ENCODE results near the gene NRXN3. TPM values are rescaled to one million over a fixed set of nuclear protein-coding genes. Genes with fewer than 3 reads are reported as not detected.

Gene NRXN3
- total and polyA plus RNA-seq, 5 donors from 2014 or later = not detected

DNA sequence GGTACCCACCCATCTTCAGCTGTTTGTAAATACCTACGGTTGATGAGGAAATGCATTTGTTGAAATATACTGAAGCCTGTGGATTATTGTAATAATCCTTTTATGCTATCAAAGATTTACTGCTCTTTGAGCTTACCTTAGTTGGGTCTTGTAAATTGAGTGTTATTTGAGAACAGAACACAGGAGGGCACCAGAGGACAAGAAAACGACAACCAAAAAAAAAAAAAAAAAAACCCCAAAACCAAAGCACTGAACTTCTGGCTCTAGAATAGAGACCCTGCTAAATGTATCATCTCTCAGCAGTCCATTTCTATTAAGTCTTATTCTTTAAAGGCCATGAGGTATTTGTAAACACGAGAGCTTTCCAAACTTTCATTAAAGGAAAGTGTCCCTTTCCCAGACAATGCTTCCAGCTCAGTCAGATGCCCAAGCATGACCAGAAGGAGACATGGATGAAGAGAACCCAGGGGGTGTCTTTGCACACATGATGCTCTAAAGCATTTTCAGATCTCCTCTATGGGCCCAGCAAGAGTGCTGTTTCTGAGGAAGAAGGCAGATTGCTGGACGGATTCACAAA lies 763.9 kb downstream of the NRXN3 start:
- H3K36me3 Mint-ChIP-seq = no peaks in the 10 kb centered on the region
- H3K27ac ChIP-seq (ENCODE audit: insufficient read depth, low read length, poor library complexity, severe bottlenecking) = no peak overlapping the region
- peaks cover 8% of the 10 kb centered on the region for H3K27me3 Mint-ChIP-seq
- no peaks in the 10 kb centered on the region for H3K36me3 ChIP-seq (ENCODE audit: control insufficient read depth, insufficient read depth, low read length)
- H3K27me3 ChIP-seq (ENCODE audit: control insufficient read depth, insufficient read depth, low read length) = no peaks in the 10 kb centered on the region
- H3K4me3 ChIP-seq (ENCODE audit: low read depth, low read length) = no peak overlapping the region
- H3K4me1 ChIP-seq (ENCODE audit: control insufficient read depth, insufficient read depth, low read length, poor library complexity, severe bottlenecking) = no peaks in the 10 kb centered on the region
- no peak overlapping the region for H3K4me3 Mint-ChIP-seq
- no peak overlapping the region for H3K27ac Mint-ChIP-seq
- H3K9me3 Mint-ChIP-seq = peaks cover 0 to 3% (median 0%) of the 10 kb centered on the region in 7 donors
- no peaks in the 10 kb centered on the region for H3K4me1 Mint-ChIP-seq
- ATAC-seq (ENCODE audit: low read depth in 2 of 2) (no peak), DNase-seq (peak in 1 of 3 donors; percentile 35)
- no peaks in the 10 kb centered on the region for H3K9me3 ChIP-seq (ENCODE audit: control insufficient read depth in 2 of 2, low read length in 2 of 2)

DNA sequence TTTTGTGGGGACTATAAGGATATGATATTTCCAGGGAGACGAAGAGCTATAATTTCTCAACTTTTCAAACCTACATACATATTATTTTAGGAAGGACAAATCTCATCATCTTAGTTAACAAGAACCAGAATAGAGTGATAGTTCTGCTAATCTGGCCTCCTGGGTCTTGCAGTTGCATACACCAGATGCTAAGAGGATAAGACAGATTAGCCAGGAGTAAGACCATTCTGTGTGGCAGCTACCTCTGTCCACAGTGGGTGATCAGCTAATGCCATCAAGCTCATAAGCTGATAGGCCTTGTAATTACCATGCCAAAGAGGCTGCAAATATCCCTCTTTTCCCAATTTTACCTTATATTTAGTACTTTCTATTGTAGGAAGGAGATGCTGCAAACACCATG lies 776.8 kb downstream of the NRXN3 start:
- ATAC-seq (ENCODE audit: low read depth in 2 of 2) (no peak), DNase-seq (no peak)
- H3K27ac ChIP-seq (ENCODE audit: insufficient read depth, low read length, poor library complexity, severe bottlenecking) = no peak overlapping the region
- Mint-ChIP-seq H3K4me1 (no peaks in the 10 kb centered on the region), H3K27ac (no peak overlapping the region), H3K9me3 (no peaks in the 10 kb centered on the region), H3K36me3 (no peaks in the 10 kb centered on the region), H3K4me3 (no peak overlapping the region), H3K27me3 (no peaks in the 10 kb centered on the region)
- H3K9me3 ChIP-seq (ENCODE audit: control insufficient read depth in 2 of 2, low read length in 2 of 2) = no peaks in the 10 kb centered on the region
- no peaks in the 10 kb centered on the region for H3K27me3 ChIP-seq (ENCODE audit: control insufficient read depth, insufficient read depth, low read length)
- no peaks in the 10 kb centered on the region for H3K36me3 ChIP-seq (ENCODE audit: control insufficient read depth, insufficient read depth, low read length)
- H3K4me1 ChIP-seq (ENCODE audit: control insufficient read depth, insufficient read depth, low read length, poor library complexity, severe bottlenecking) = no peaks in the 10 kb centered on the region
- H3K4me3 ChIP-seq (ENCODE audit: low read depth, low read length) = no peak overlapping the region

DNA sequence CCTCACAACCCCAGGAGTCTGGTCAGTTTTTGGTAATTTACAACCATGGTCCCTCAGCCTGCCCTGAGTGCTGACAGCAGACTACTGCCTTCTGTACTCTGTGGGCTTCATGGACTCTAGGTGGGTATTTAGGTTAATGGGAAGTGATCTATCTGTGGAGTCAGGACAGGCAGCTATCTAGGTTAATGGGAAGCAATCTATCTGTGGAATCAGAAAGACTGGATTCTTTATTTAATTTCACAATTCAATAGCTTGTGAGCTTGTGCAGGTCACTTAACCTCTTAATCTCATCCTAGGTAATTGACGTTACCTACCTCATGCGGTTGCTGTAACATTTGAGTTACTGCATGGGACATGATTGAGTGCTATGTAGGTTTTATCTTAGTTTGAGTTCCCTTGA lies 777.5 kb downstream of the NRXN3 start:
- Mint-ChIP-seq H3K27me3 (no peaks in the 10 kb centered on the region), H3K4me1 (no peaks in the 10 kb centered on the region), H3K9me3 (no peaks in the 10 kb centered on the region), H3K4me3 (no peak overlapping the region), H3K36me3 (no peaks in the 10 kb centered on the region), H3K27ac (no peak overlapping the region)
- no peak overlapping the region for H3K4me3 ChIP-seq (ENCODE audit: low read depth, low read length)
- no peaks in the 10 kb centered on the region for H3K4me1 ChIP-seq (ENCODE audit: control insufficient read depth, insufficient read depth, low read length, poor library complexity, severe bottlenecking)
- no peaks in the 10 kb centered on the region for H3K36me3 ChIP-seq (ENCODE audit: control insufficient read depth, insufficient read depth, low read length)
- DNase-seq = no peak
- no peak for ATAC-seq (ENCODE audit: low read depth in 2 of 2)
- no peaks in the 10 kb centered on the region for H3K9me3 ChIP-seq (ENCODE audit: control insufficient read depth in 2 of 2, low read length in 2 of 2)
- H3K27me3 ChIP-seq (ENCODE audit: control insufficient read depth, insufficient read depth, low read length) = no peaks in the 10 kb centered on the region
- H3K27ac ChIP-seq (ENCODE audit: insufficient read depth, low read length, poor library complexity, severe bottlenecking) = no peak overlapping the region

DNA sequence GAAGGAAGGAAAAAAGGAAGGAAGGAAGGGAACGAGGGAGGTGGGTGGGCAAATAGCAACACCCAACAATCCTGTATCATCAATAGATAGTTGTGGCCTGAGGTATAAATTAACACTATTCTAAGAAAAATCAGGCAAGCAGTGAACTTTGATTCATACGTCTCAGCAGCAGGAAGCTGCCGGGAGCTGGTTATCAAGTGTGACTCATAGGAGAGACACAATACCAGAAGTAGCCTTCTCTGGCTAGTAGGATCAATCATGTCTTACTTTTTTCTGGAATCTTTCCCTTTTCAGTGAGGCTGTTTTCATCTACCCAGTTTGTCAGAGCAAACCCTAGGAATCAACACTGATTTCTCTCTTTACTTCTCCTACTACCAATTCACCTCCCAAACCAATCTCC lies 780.5 kb downstream of the NRXN3 start:
- no peaks in the 10 kb centered on the region for H3K4me1 ChIP-seq (ENCODE audit: control insufficient read depth, insufficient read depth, low read length, poor library complexity, severe bottlenecking)
- H3K9me3 ChIP-seq (ENCODE audit: control insufficient read depth in 2 of 2, low read length in 2 of 2) = no peaks in the 10 kb centered on the region
- Mint-ChIP-seq H3K4me1 (no peaks in the 10 kb centered on the region), H3K36me3 (no peaks in the 10 kb centered on the region), H3K9me3 (no peaks in the 10 kb centered on the region), H3K27me3 (no peaks in the 10 kb centered on the region), H3K4me3 (no peak overlapping the region), H3K27ac (no peak overlapping the region)
- ATAC-seq (ENCODE audit: low read depth in 2 of 2) (no peak), DNase-seq (no peak)
- no peak overlapping the region for H3K4me3 ChIP-seq (ENCODE audit: low read depth, low read length)
- no peaks in the 10 kb centered on the region for H3K27me3 ChIP-seq (ENCODE audit: control insufficient read depth, insufficient read depth, low read length)
- H3K36me3 ChIP-seq (ENCODE audit: control insufficient read depth, insufficient read depth, low read length) = no peaks in the 10 kb centered on the region
- H3K27ac ChIP-seq (ENCODE audit: insufficient read depth, low read length, poor library complexity, severe bottlenecking) = no peak overlapping the region

DNA sequence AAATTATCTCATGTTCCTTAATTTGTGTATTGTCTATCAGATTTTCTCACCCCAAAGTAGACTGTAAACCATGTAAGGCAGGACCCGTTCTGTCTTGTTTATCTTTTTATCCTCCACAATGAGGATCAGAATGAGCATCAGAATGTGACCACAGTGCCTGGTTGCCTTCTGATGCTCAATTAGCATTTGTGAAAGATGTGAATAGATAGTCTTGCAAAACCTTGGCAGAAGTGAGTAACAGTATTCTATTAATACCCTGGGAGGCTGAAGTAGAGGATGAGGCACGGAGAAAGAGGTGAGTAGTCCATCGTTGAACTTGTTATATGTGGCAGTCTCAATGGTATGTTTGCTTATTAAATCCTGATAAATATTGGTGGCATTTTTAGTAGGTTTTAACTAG lies 781.4 kb downstream of the NRXN3 start:
- Mint-ChIP-seq H3K27ac (no peak overlapping the region), H3K27me3 (no peaks in the 10 kb centered on the region), H3K4me1 (no peaks in the 10 kb centered on the region), H3K9me3 (peaks cover 0 to 2% (median 0%) of the 10 kb centered on the region in 7 donors), H3K4me3 (no peak overlapping the region), H3K36me3 (no peaks in the 10 kb centered on the region)
- Histone ChIP-seq H3K36me3 (ENCODE audit: control insufficient read depth, insufficient read depth, low read length) (no peaks in the 10 kb centered on the region), H3K9me3 (ENCODE audit: control insufficient read depth in 2 of 2, low read length in 2 of 2) (no peaks in the 10 kb centered on the region), H3K27me3 (ENCODE audit: control insufficient read depth, insufficient read depth, low read length) (no peaks in the 10 kb centered on the region), H3K27ac (ENCODE audit: insufficient read depth, low read length, poor library complexity, severe bottlenecking) (no peak overlapping the region), H3K4me1 (ENCODE audit: control insufficient read depth, insufficient read depth, low read length, poor library complexity, severe bottlenecking) (no peaks in the 10 kb centered on the region), H3K4me3 (ENCODE audit: low read depth, low read length) (no peak overlapping the region)
- ATAC-seq (ENCODE audit: low read depth in 2 of 2) (no peak), DNase-seq (no peak)

DNA sequence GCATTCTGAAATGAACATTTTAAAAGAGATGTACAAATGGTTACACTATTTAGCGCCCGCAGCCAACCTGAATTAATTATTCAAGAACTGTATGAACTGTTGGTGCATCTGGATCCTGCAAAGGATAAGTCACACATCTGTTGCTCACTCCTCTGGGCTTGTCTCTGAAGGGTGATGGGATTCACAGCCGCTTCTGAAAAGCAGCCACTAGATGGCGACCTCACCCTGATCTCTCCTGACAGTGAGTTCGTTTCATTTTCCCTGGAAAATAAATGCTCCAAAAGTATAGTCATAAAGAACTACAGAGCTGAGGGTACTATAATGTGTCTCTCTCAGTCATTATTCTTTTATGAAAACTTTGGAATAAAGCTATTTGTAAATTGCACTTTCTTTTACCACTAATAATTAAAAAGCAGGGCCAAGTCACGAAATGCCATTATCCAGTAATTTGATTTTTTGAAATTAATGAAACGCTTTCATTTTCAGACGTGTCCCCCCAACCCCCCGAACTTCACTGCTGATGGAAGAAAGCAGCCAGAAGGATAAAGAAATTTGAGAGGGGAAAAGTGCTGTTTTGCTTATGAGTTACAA lies 789.6 kb downstream of the NRXN3 start:
- Mint-ChIP-seq H3K4me3 (no peak overlapping the region), H3K9me3 (peaks cover 0 to 2% (median 0%) of the 10 kb centered on the region in 7 donors), H3K27ac (no peak overlapping the region), H3K4me1 (no peaks in the 10 kb centered on the region), H3K27me3 (no peaks in the 10 kb centered on the region), H3K36me3 (no peaks in the 10 kb centered on the region)
- Histone ChIP-seq H3K4me3 (ENCODE audit: low read depth, low read length) (no peak overlapping the region), H3K27me3 (ENCODE audit: control insufficient read depth, insufficient read depth, low read length) (no peaks in the 10 kb centered on the region), H3K9me3 (ENCODE audit: control insufficient read depth in 2 of 2, low read length in 2 of 2) (no peaks in the 10 kb centered on the region), H3K36me3 (ENCODE audit: control insufficient read depth, insufficient read depth, low read length) (no peaks in the 10 kb centered on the region), H3K27ac (ENCODE audit: insufficient read depth, low read length, poor library complexity, severe bottlenecking) (no peak overlapping the region), H3K4me1 (ENCODE audit: control insufficient read depth, insufficient read depth, low read length, poor library complexity, severe bottlenecking) (no peaks in the 10 kb centered on the region)
- DNase-seq (peak; percentile 11 to 41 (median 13)), ATAC-seq (ENCODE audit: low read depth in 2 of 2) (no peak)

DNA sequence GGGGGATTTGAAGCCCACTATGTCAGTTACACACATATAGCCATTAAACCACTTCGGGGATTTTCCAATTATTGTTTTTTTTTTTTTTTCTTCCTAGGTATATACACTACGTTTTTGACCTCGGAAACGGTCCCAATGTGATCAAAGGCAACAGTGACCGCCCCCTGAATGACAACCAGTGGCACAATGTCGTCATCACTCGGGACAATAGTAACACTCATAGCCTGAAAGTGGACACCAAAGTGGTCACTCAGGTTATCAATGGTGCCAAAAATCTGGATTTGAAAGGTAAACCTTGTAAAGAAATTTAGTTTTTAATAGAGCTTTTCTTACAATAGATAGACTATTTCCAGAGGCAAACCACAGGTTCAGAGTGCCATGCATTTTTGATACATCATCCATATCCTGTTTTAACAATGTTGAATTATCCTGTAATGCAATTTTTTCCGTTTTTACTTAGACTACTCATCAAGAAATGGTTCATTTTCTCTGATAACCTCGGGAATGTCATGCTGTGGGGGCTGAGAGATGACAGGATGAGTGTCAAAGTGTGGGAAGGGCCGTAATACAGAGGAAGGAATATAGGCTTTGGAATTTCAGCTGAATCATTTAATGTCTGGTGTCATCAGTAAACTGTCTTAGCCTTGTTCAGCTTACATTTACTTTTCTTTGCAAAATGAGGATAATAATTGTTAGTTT lies 797.1 kb downstream of the NRXN3 start:
- Histone ChIP-seq H3K27ac (ENCODE audit: insufficient read depth, low read length, poor library complexity, severe bottlenecking) (no peak overlapping the region), H3K27me3 (ENCODE audit: control insufficient read depth, insufficient read depth, low read length) (no peaks in the 10 kb centered on the region), H3K4me1 (ENCODE audit: control insufficient read depth, insufficient read depth, low read length, poor library complexity, severe bottlenecking) (no peaks in the 10 kb centered on the region), H3K9me3 (ENCODE audit: control insufficient read depth in 2 of 2, low read length in 2 of 2) (no peaks in the 10 kb centered on the region), H3K36me3 (ENCODE audit: control insufficient read depth, insufficient read depth, low read length) (no peaks in the 10 kb centered on the region), H3K4me3 (ENCODE audit: low read depth, low read length) (no peak overlapping the region)
- H3K4me1 Mint-ChIP-seq = no peaks in the 10 kb centered on the region
- H3K36me3 Mint-ChIP-seq = no peaks in the 10 kb centered on the region
- H3K27ac Mint-ChIP-seq = no peak overlapping the region
- H3K4me3 Mint-ChIP-seq = no peak overlapping the region
- H3K9me3 Mint-ChIP-seq = no peaks in the 10 kb centered on the region
- no peak for DNase-seq
- no peaks in the 10 kb centered on the region for H3K27me3 Mint-ChIP-seq
- no peak for ATAC-seq (ENCODE audit: low read depth in 2 of 2)

DNA sequence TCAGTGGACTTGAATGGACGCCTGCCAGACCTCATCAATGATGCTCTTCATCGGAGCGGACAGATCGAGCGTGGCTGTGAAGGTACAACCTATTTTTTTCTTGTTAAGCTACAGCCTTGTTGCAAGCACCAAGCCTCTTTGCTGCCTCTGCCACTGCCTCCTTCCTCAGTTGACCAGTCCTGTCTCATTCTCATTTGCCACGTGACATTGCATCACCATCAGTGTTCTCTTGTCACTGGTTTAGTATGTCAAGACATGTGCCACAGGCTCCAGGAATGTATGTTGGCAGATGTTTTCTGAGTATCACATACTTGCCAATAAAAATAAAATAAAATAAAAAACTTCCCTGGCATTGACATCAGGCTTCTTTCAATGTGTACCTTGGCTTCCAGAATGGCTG lies 798.1 kb downstream of the NRXN3 start:
- ATAC-seq (ENCODE audit: low read depth in 2 of 2) = no peak
- Mint-ChIP-seq H3K27me3 (no peaks in the 10 kb centered on the region), H3K9me3 (no peaks in the 10 kb centered on the region), H3K4me1 (no peaks in the 10 kb centered on the region), H3K4me3 (no peak overlapping the region), H3K36me3 (no peaks in the 10 kb centered on the region), H3K27ac (no peak overlapping the region)
- Histone ChIP-seq H3K27me3 (ENCODE audit: control insufficient read depth, insufficient read depth, low read length) (no peaks in the 10 kb centered on the region), H3K9me3 (ENCODE audit: control insufficient read depth in 2 of 2, low read length in 2 of 2) (no peaks in the 10 kb centered on the region), H3K4me1 (ENCODE audit: control insufficient read depth, insufficient read depth, low read length, poor library complexity, severe bottlenecking) (no peaks in the 10 kb centered on the region), H3K4me3 (ENCODE audit: low read depth, low read length) (no peak overlapping the region), H3K27ac (ENCODE audit: insufficient read depth, low read length, poor library complexity, severe bottlenecking) (no peak overlapping the region), H3K36me3 (ENCODE audit: control insufficient read depth, insufficient read depth, low read length) (no peaks in the 10 kb centered on the region)
- no peak for DNase-seq

All from CD4-positive, CD25-positive, alpha-beta regulatory T cell (primary cell).